SH-SY5Y (cell line): ENCODE data around the gene SPACA4.

Experiments
- GATA2 ChIP-seq: IDR thresholded peaks from 2 replicates; pipeline ENCODE4 v1.6.1; 2011; ENCODE audit warnings: mild to moderate bottlenecking, low read depth, low read length
- GATA3 ChIP-seq: IDR thresholded peaks from 2 replicates; pipeline ENCODE4 v1.6.1; 2011; ENCODE audit warnings: low read depth, mild to moderate bottlenecking, low read length, moderate library complexity

The SPACA4 gene, protein sequence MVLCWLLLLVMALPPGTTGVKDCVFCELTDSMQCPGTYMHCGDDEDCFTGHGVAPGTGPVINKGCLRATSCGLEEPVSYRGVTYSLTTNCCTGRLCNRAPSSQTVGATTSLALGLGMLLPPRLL

GRCh38 chr19:48606463-48607358 lies at the start of gene SPACA4:
Gene SPACA4 (plus strand): TSS chr19:48606742. CDS start chr19:48606979, 237 bp downstream.
- TF ChIP-seq GATA3 = no peak
- no peak for TF ChIP-seq GATA2

- no peak for TF ChIP-seq GATA3
- no peak for TF ChIP-seq GATA2
Measured at GRCh38 chr19:48556825-48557224, 49.7 kb upstream of the SPACA4 start.

DNA sequence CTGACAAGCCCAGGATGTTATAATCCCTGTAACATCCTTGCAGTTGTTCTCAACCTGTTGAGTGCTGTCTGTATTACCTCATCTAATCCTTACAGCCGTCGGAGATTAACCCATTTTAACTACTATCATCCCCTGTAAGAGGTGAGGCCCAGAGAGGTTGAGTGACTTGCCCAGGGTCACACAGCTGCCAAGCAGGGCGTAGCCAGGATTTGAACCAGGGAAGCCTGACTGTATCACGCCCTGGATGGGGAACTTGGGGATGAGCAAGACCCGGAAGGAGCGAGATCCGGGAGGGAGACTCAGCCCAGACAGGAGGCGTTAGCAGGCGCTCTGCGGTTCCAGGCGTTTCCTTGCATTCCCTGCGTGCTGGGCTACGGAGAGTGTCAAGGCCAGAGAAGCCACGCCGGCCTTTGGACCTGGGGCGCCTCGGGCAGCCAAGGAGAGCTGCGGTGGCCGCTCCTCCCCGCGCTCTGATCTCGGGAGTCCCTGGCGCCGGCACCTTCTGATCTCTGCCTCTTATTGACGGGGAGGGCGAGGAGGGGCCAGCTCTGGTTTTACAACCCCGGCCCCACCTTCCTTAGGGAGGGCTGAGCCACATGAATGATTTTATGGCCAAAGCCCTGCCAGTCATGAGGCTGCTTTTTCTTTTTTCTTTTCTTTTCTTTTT lies 48.4 kb upstream of the SPACA4 start:
- no peak for TF ChIP-seq GATA3
- TF ChIP-seq GATA2 = no peak

GRCh38 chr19:48560095-48560530 lies 46.4 kb upstream of the SPACA4 start:
- TF ChIP-seq GATA2 (no peak), GATA3 (no peak)

GRCh38 chr19:48561412-48561811 lies 45.1 kb upstream of the SPACA4 start:
- TF ChIP-seq GATA2 (no peak), GATA3 (no peak)

- TF ChIP-seq GATA2 = no peak
- TF ChIP-seq GATA3 = no peak
Measured at GRCh38 chr19:48565090-48565489, 41.5 kb upstream of the SPACA4 start.

DNA sequence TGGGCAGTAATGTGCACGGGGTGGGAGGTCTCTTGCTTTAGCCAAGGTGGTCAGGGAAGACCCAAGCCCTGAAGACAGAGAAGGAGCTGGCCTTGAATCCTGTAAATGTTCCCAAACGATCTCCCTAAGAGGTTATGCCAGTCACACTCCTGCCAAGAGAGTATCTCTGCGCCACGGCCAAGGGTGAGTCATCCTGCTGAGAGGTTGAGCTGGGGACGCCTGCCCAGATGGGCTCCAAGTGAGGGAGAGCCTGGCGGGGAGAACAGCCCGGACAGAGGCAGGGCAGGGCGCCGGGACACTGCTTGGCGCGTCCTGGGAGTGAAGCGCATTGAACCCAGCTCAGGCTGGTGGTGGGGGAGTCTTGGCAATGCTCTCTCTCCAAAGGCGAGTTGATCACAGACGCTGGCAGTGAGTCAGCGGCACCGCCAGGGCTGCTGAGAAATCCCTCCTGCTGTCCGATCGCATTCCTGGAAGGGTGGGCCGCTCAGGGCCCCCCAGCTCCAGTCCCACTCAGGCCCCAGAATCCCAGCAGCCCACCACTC lies 38.1 kb upstream of the SPACA4 start:
- TF ChIP-seq GATA2 (no peak), GATA3 (no peak)

- TF ChIP-seq GATA3 = no peak
- TF ChIP-seq GATA2 = no peak
Measured at GRCh38 chr19:48569814-48570213, 36.7 kb upstream of the SPACA4 start.

- TF ChIP-seq GATA3 (no peak), GATA2 (no peak)
Measured at GRCh38 chr19:48571378-48572162, 35.0 kb upstream of the SPACA4 start.

DNA sequence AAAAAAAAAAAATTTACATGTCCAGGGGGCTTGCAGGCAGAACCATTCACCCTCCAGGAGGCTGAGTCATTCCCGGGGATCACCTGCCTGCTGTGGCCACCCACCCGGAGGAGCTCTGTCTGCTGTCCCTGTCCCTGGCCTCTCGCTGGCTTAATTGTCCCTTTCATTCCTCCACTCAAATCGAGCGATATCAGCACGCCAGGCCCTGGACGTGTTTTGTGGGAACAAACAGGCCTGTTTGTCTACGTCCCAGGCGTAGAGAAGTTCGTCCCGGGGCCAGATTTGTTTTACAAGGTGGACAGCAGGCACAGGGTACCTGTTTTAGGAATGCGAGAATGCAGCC lies 33.4 kb upstream of the SPACA4 start:
- no peak for TF ChIP-seq GATA2
- no peak for TF ChIP-seq GATA3

DNA sequence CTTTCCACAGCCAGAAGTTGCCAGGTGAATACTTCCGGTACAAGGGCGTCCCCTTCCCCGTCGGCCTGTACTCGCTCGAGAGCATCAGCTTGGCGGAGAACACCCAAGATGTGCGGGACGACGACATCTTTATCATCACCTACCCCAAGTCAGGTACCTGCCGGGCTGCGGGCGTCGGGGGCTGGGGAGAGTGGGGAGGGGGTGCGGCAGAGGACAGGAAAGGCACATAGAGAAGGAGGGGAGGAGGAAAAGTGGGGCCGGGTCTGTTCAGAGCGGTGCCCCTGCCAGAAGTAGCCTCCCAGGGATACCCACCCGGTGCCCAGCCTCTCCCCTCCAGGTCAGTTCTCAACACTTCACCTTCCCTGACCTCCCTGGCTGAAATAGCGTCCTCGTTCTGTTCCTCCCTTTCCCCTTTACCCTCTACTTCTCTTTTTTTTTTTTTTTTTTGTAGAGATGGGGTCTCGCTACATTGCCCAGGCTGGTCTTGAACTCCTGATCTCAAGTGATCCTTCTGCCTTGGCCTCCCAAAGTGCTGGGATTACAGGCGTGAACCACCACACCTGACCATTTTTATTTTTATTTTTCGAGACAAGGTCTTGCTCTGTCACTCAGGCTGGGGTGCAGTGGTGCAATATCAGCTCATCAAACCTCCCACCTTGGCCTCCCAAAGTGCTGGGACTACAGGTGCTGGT lies 30.5 kb upstream of the SPACA4 start:
- TF ChIP-seq GATA3 = no peak
- no peak for TF ChIP-seq GATA2

GRCh38 chr19:48578891-48579290 lies 27.7 kb upstream of the SPACA4 start:
- TF ChIP-seq GATA2 (no peak), GATA3 (no peak)

DNA sequence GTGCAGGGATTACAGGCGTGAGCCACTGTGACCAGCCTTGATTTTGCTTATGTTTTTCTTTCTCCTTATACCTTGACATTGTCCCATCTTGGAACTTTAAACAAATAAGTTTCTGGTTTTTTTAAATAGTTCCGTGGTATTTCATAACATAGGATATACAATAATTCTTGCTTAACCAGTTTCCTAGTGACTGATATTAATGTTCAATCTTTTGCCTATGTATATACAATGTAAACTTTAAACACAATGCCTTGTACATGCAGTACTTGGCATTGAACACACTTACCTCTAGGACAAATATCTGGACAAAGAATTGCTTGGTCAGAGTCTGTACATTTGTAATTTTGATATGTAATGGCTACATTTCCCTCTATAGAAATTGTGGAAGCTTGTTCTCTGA lies 24.4 kb upstream of the SPACA4 start:
- no peak for TF ChIP-seq GATA3
- no peak for TF ChIP-seq GATA2

DNA sequence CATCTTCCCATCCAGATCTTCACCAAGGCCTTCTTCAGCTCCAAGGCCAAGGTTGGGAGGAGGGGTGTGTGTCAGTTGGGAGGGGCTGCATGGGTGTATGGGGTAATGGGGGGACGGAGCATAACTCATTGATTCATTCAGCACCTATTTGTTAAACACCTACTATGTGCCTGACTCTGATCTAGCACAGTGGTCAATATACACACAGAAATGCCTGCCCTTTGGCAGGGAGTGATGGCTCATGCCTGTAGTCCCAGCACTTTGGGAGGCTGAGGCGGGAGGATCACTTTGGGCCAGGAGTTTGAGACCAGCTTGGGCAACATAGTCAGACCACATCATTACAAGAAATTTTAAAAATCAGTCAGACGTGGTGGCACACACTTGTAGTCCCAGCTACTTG lies 19.2 kb upstream of the SPACA4 start:
- TF ChIP-seq GATA2 = no peak
- TF ChIP-seq GATA3 = no peak
